ENCODE measurements around the gene NPIPA2. TPM values are rescaled to one million over a fixed set of nuclear protein-coding genes. Genes with fewer than 3 reads are reported as not detected.
"Not testable (repeated sequence)": the region's sequence is repeated elsewhere in the genome, so short reads cannot be mapped to it uniquely, and the experiment has no call there.

Gene NPIPA2
- total RNA-seq, 1 donor from 2014 or later: 4.5 TPM

- DNase-seq (ENCODE audit: low spot score); intact Hi-C loops (cut with DNase I): not testable (repeated sequence)
Measured at GRCh38 chr16:14807184-14807678, 64.9 kb downstream of the NPIPA2 start.

DNA sequence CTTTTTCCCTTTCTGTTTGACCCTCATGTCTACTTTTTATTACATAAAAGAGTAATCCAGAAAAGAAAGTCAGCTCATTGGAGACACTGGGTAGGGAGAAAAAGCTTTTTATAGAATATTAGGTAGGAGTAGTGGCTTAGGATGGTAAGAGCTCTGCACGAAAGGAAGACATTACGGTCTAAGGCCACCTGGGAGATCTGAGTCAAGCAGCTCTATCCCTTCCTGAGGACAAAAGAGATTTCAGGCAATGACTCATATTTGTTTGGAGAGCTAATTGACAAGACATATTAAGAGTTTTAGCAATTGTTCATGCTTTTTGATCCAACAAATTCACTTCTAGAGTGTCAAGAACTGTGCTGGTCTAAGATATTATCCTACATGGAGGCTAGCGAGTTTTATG lies 71.6 kb downstream of the NPIPA2 start:
- DNase-seq (ENCODE audit: low spot score); intact Hi-C loops (cut with DNase I): not testable (repeated sequence)

Other genes with a start within 250 kb of the NPIPA2 start
- gene PARN, start 112.3 kb upstream of the NPIPA2 start, total RNA-seq: 20.3 TPM
- 34.2 TPM for gene BFAR, start 109.6 kb upstream of the NPIPA2 start, total RNA-seq
- not detected for gene PLA2G10, start 48.2 kb upstream of the NPIPA2 start, total RNA-seq
- 2.0 TPM for gene NPIPA3, start 39.1 kb upstream of the NPIPA2 start, total RNA-seq
- gene NOMO1, start 91.2 kb downstream of the NPIPA2 start, total RNA-seq: 84.9 TPM
- gene NPIPA1, start 194.9 kb downstream of the NPIPA2 start, total RNA-seq: 67.7 TPM
- gene PDXDC1, start 232.5 kb downstream of the NPIPA2 start, total RNA-seq: 72.1 TPM